Glutamatergic neuron (in vitro differentiated cells): ENCODE results near the gene FADS2. TPM values are rescaled to one million over a fixed set of nuclear protein-coding genes. Genes with fewer than 3 reads are reported as not detected.
A peak's percentile ranks its signal among the peaks of the same experiment; 100 is the strongest.

ENCODE experiments used
- DNase-seq: peaks from one replicate; pipeline ENCODE4 v3.0.0; 2022
- H3K27ac Mint-ChIP-seq: one replicate; pipeline ENCODE4 v1.8.0; 2020; ENCODE audit warnings: mild to moderate bottlenecking, mixed read lengths, inconsistent platforms; ENCODE audit not compliant: unreplicated experiment
- H3K27me3 Mint-ChIP-seq: one replicate; pipeline ENCODE4 v1.8.0; 2020; ENCODE audit warnings: mild to moderate bottlenecking, moderate library complexity, mixed read lengths, inconsistent platforms; ENCODE audit not compliant: unreplicated experiment
- H3K36me3 Mint-ChIP-seq: one replicate; pipeline ENCODE4 v1.8.0; 2020; ENCODE audit warnings: mild to moderate bottlenecking, mixed read lengths, inconsistent platforms; ENCODE audit not compliant: unreplicated experiment
- H3K4me1 Mint-ChIP-seq: one replicate; pipeline ENCODE4 v1.8.0; 2020; ENCODE audit warnings: mild to moderate bottlenecking, low read depth, mixed read lengths, inconsistent platforms; ENCODE audit not compliant: unreplicated experiment
- H3K4me3 Mint-ChIP-seq: one replicate; pipeline ENCODE4 v1.8.0; 2020; ENCODE audit warnings: mild to moderate bottlenecking, mixed read lengths, inconsistent platforms; ENCODE audit not compliant: unreplicated experiment
- H3K9me3 Mint-ChIP-seq: one replicate; pipeline ENCODE4 v1.8.0; 2020; ENCODE audit warnings: mild to moderate bottlenecking, moderate library complexity, mixed read lengths, inconsistent platforms; ENCODE audit not compliant: unreplicated experiment
- CTCF ChIP-seq: fragments of 200-600 bp; sonication (generic); IDR thresholded peaks from one replicate; pipeline ENCODE4 v1.5.0; 2021; ENCODE audit not compliant: partially characterized antibody, unreplicated experiment
- total RNA-seq: library from RNA; stranded (reverse); fragmentation: NEBNext Ultra II Directional; extraction: Animal tissue kit (Norgen Biotek cat#: 25700); gene quantifications from one replicate; pipeline ENCODE4 v1.2.1, GENCODE V29; 2021; ENCODE audit not compliant: unreplicated experiment

FADS2 gene
- total RNA-seq, 1 donor from 2014 or later = 701 TPM

GRCh38 chr11:61907871-61908729 is 80.0 kb downstream of the FADS2 start:
- no peak overlapping the region for H3K27ac Mint-ChIP-seq

DNA sequence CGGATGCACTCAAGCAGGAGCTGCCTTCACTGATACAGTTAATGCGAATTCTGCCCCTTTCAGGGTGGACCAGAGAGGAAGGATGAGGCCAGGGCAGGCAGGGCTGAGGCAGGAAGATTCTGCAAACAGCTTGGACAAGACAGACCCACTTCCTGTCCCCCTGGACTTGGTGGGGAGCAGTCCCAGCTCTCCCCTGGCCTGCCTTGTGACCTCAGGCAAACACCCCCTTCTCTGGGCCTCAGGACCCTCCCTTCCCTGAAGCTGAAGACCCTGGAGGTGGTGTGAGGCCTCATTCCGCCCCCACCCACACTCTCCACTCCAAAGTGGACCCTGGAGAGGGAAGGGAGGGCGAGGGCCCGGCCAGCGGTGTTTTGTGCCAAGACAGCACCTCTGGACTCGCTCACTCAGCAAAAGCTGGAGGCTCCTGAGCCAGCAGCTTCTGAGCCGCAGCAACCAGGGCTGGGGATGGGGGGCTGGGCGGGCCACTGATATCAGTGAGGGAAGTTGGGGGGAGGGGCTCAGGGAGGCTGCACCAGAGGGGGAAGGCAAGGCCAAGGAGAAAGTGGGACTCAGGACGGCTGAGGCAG is 80.7 kb downstream of the FADS2 start:
- Mint-ChIP-seq H3K4me3 (no peak overlapping the region), H3K27me3 (peaks cover 6% of the 10 kb centered on the region), H3K9me3 (no peaks in the 10 kb centered on the region), H3K36me3 (no peaks in the 10 kb centered on the region), H3K4me1 (no peaks in the 10 kb centered on the region), H3K27ac (no peak overlapping the region)
- peak; percentile 23 for DNase-seq
- TF ChIP-seq CTCF = no peak

More at GRCh38 chr11:61907871-61908729, 80.0 kb downstream of the FADS2 start:
- Mint-ChIP-seq H3K4me1 (no peaks in the 10 kb centered on the region), H3K9me3 (peaks cover 1% of the 10 kb centered on the region), H3K4me3 (no peak overlapping the region), H3K27me3 (peaks cover 5% of the 10 kb centered on the region), H3K36me3 (no peaks in the 10 kb centered on the region)
- peak; percentile 12 for DNase-seq
- TF ChIP-seq CTCF = no peak

GRCh38 chr11:61910187-61911127 is 82.4 kb downstream of the FADS2 start:
- peaks cover 7% of the 10 kb centered on the region for H3K27me3 Mint-ChIP-seq
- DNase-seq = no peak

GRCh38 chr11:61911128-61911700 is 83.1 kb downstream of the FADS2 start:
- TF ChIP-seq CTCF = no peak
- Mint-ChIP-seq H3K9me3 (no peaks in the 10 kb centered on the region), H3K27me3 (peaks cover 9% of the 10 kb centered on the region), H3K4me3 (no peak overlapping the region), H3K36me3 (no peaks in the 10 kb centered on the region), H3K27ac (no peak overlapping the region), H3K4me1 (no peaks in the 10 kb centered on the region)
- no peak for DNase-seq

More at GRCh38 chr11:61910187-61911127, 82.4 kb downstream of the FADS2 start:
- no peak for TF ChIP-seq CTCF
- Mint-ChIP-seq H3K4me3 (no peak overlapping the region), H3K9me3 (no peaks in the 10 kb centered on the region), H3K36me3 (no peaks in the 10 kb centered on the region), H3K4me1 (no peaks in the 10 kb centered on the region), H3K27ac (no peak overlapping the region)
